GM23338 (cell line): Measurements from ENCODE around the gene TSPAN5. TPM values are rescaled to one million over a fixed set of nuclear protein-coding genes. Genes with fewer than 3 reads are reported as not detected.

Experiments used
- ATAC-seq: fragments of 200-7000 bp; cut with Tn5 transposase; 3 replicates; pipeline ENCODE4 v1.9.1; 2020
- DNase-seq: peaks from one replicate; pipeline ENCODE4 v3.0.0-alpha.2; 2015; ENCODE audit warnings: low spot score
- H2AFZ ChIP-seq: fragments of 200-600 bp; sonication (generic); 2 replicates; pipeline ENCODE4 v1.8.0; 2016; ENCODE audit warnings: antibody characterized with exemption, mild to moderate bottlenecking, moderate library complexity
- H3F3A ChIP-seq: fragments of 200-600 bp; sonication (generic); replicated peaks from 2 replicates; pipeline ENCODE4 v1.8.0; 2017; ENCODE audit warnings: antibody characterized with exemption, mixed run types, low read depth
- H3K27ac ChIP-seq: fragments of 200-600 bp; sonication (generic); 2 replicates; pipeline ENCODE4 v1.6.1; 2016; ENCODE audit warnings: low read depth
- H3K27me3 ChIP-seq: fragments of 200-600 bp; sonication (generic); 2 replicates; pipeline ENCODE4 v1.8.0; 2016; ENCODE audit warnings: mild to moderate bottlenecking, mixed run types, moderate library complexity; ENCODE audit not compliant: insufficient read depth
- H3K36me3 ChIP-seq: fragments of 200-600 bp; sonication (generic); 2 replicates; pipeline ENCODE4 v1.8.0; 2016; ENCODE audit warnings: mild to moderate bottlenecking; ENCODE audit not compliant: insufficient read depth
- H3K4me1 ChIP-seq: fragments of 200-600 bp; sonication (generic); 2 replicates; pipeline ENCODE4 v1.8.0; 2016; ENCODE audit warnings: mild to moderate bottlenecking, moderate library complexity; ENCODE audit not compliant: insufficient read depth
- H3K4me2 ChIP-seq: fragments of 200-600 bp; sonication (generic); 2 replicates; pipeline ENCODE4 v1.7.1; 2017; ENCODE audit warnings: mixed run types
- H3K4me3 ChIP-seq: fragments of 200-600 bp; sonication (generic); 2 replicates; pipeline ENCODE4 v1.6.1; 2016; ENCODE audit warnings: mixed run types
- H3K79me2 ChIP-seq: fragments of 200-600 bp; sonication (generic); replicated peaks from 2 replicates; pipeline ENCODE4 v1.8.0; 2017; ENCODE audit warnings: mild to moderate bottlenecking; ENCODE audit not compliant: insufficient read depth
- H3K9me2 ChIP-seq: fragments of 200-600 bp; sonication (generic); 2 replicates; pipeline ENCODE4 v1.8.0; 2017; ENCODE audit not compliant: insufficient read depth
- H4K20me1 ChIP-seq: fragments of 200-600 bp; sonication (generic); replicated peaks from 2 replicates; pipeline ENCODE4 v1.8.0; 2017; ENCODE audit warnings: mild to moderate bottlenecking; ENCODE audit not compliant: insufficient read depth
- H3K27ac Mint-ChIP-seq: 2 replicates; pipeline ENCODE4 v1.8.0; 2020; ENCODE audit warnings: inconsistent platforms, mild to moderate bottlenecking, moderate library complexity, mixed read lengths
- H3K27me3 Mint-ChIP-seq: 3 replicates; pipeline ENCODE4 v1.8.0; 2022; ENCODE audit warnings: low read depth, mild to moderate bottlenecking, moderate library complexity, mixed read lengths, inconsistent platforms; ENCODE audit not compliant: insufficient read depth, poor library complexity
- H3K36me3 Mint-ChIP-seq: 3 replicates; pipeline ENCODE4 v1.8.0; 2021; ENCODE audit warnings: low read depth, mild to moderate bottlenecking, inconsistent platforms, moderate library complexity, mixed read lengths
- H3K4me1 Mint-ChIP-seq: 3 replicates; pipeline ENCODE4 v1.8.0; 2020; ENCODE audit warnings: mild to moderate bottlenecking, inconsistent platforms, mixed read lengths
- H3K4me3 Mint-ChIP-seq: 3 replicates; pipeline ENCODE4 v1.8.0; 2021; ENCODE audit warnings: moderate library complexity, mild to moderate bottlenecking, inconsistent platforms, mixed read lengths
- H3K9me3 Mint-ChIP-seq: 3 replicates; pipeline ENCODE4 v1.8.0; 2020; ENCODE audit warnings: moderate library complexity, mild to moderate bottlenecking, inconsistent platforms, mixed read lengths
- CREB1 ChIP-seq: fragments of 250-450 bp; sonication (Bioruptor Pico); IDR thresholded peaks from 2 replicates; pipeline ENCODE4 v1.5.0; 2020; ENCODE audit warnings: low read depth, mild to moderate bottlenecking, moderate library complexity
- EZH2 ChIP-seq: fragments of 200-600 bp; sonication (generic); IDR thresholded peaks from one replicate; pipeline ENCODE4 v1.8.0; 2017; ENCODE audit warnings: antibody characterized with exemption, mild to moderate bottlenecking, low read depth; ENCODE audit not compliant: unreplicated experiment
- EZH2phosphoT487 ChIP-seq: fragments of 200-600 bp; sonication (generic); IDR thresholded peaks from one replicate; pipeline ENCODE4 v1.8.1; 2018; ENCODE audit warnings: antibody characterized with exemption; ENCODE audit not compliant: unreplicated experiment
- JUNB ChIP-seq: IDR thresholded peaks from one replicate; pipeline ENCODE4 v1.6.1; 2016; ENCODE audit warnings: antibody characterized with exemption; ENCODE audit not compliant: unreplicated experiment
- NANOG ChIP-seq: IDR thresholded peaks from 2 replicates; pipeline ENCODE4 v1.6.1; 2016; ENCODE audit warnings: antibody characterized with exemption, borderline replicate concordance
- POLR2AphosphoS5 ChIP-seq: IDR thresholded peaks from 2 replicates; pipeline ENCODE4 v1.6.1; 2016; ENCODE audit warnings: antibody characterized with exemption, low read depth
- STAT1 ChIP-seq: IDR thresholded peaks from one replicate; pipeline ENCODE4 v1.6.1; 2016; ENCODE audit warnings: antibody characterized with exemption; ENCODE audit not compliant: unreplicated experiment
- ZNF114 ChIP-seq: fragments of 250-450 bp; sonication (Bioruptor Pico); IDR thresholded peaks from 2 replicates; pipeline ENCODE4 v1.5.0; 2020; ENCODE audit warnings: mild to moderate bottlenecking, moderate library complexity
- ZNF331 ChIP-seq: fragments of 250-450 bp; sonication (Bioruptor Pico); IDR thresholded peaks from 2 replicates; pipeline ENCODE4 v1.5.0; 2020; ENCODE audit warnings: low read depth, mild to moderate bottlenecking, moderate library complexity
- ZNF462 ChIP-seq: fragments of 250-450 bp; sonication (Bioruptor Pico); IDR thresholded peaks from 2 replicates; pipeline ENCODE4 v1.5.0; 2020; ENCODE audit warnings: mild to moderate bottlenecking, moderate library complexity
- polyA plus RNA-seq: library from polyadenylated mRNA; unstranded; fragments of >200 nt; fragmentation: Nextera tagmentation; extraction: Ambion mirVana; gene quantifications from 2 replicates; pipeline ENCODE4 v1.2.1, GENCODE V29; 2016
- total RNA-seq: library from RNA; depleted of rRNA; stranded (reverse); fragments of >200 nt; shearing (Covaris generic); gene quantifications from 2 replicates; pipeline ENCODE4 v1.2.3, GENCODE V29; 2014
- TF ChIP-seq, protein P1 (sequence below): IDR thresholded peaks from 2 replicates; pipeline ENCODE4 v1.6.1; 2016; ENCODE audit warnings: antibody characterized with exemption
- TF ChIP-seq, protein P2 (sequence below): IDR thresholded peaks from one replicate; pipeline ENCODE4 v1.6.1; 2018; ENCODE audit warnings: antibody characterized with exemption; ENCODE audit not compliant: unreplicated experiment
- TF ChIP-seq, protein P3 (sequence below), 2 experiments: fragments of 200-600 bp in 1 of 2; sonication (generic) in 1 of 2; conservative IDR thresholded peaks; 2 replicates each; pipeline versions ENCODE4 v1.5.1 to v1.6.1; 2016 to 2017; ENCODE audit warnings: antibody characterized with exemption in 2 of 2, low read depth in 2 of 2, mild to moderate bottlenecking in 2 of 2, moderate library complexity in 1 of 2

Gene TSPAN5
- total and polyA plus RNA-seq, 2 experiments from 2014 or later = 18.6 to 21.5 TPM

DNA sequence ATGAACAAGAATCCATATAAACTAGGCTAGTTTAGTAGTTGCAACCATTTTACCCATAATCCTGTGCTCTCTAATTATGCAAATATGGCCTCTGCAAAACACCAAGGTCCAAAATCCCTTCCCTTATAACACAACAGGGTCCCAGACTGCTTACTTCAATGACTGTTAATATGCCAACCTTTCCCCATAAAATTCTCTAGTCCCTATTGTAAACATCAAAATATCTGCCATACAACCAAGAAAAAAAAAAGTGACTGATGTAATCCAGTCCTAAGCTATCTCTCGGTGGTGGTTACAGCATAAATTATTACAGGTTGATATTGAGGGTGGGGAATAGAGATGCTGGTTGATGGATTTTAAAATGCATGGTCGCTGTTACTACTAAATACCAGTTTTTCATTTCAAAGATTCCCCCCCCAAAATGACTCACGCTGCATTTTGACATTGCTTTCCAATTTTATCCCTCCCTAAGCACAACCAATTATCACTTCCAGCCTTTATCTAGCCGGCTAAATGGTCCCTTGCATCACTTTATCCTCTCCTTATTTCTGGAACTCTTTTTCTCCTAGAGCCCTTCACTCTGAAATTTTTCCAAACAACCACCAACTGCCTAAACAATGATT lies 44.8 kb downstream of the TSPAN5 start:
- H3K27ac Mint-ChIP-seq = peak overlapping the region; percentile 36; the same call in 1 of the 2 replicates

More for the DNA sequence above, 44.8 kb downstream of the TSPAN5 start:
- Histone ChIP-seq H3K4me3 (no peak overlapping the region), H3K36me3 (no peaks in the 10 kb centered on the region), H3K9me2 (no peaks in the 10 kb centered on the region; the same call in 1 of the 2 replicates), H3K27me3 (no peaks in the 10 kb centered on the region), H3K4me1 (peaks cover 58% of the 10 kb centered on the region), H2AFZ (no peak overlapping the region), H3K79me2 (peaks cover 86% of the 10 kb centered on the region), H3K4me2 (no peak overlapping the region), H3K27ac (peak overlapping the region; percentile 76), H3F3A (0 out of 2 replicates have a peak, but pooled peaks cover 3% of the 10 kb centered on the region), H4K20me1 (no peaks in the 10 kb centered on the region; the same call in 1 of the 2 replicates)
- H3K9me3 Mint-ChIP-seq = no peaks in the 10 kb centered on the region
- DNase-seq = no peak
- H3K36me3 Mint-ChIP-seq = no peaks in the 10 kb centered on the region
- H3K4me3 Mint-ChIP-seq = no peak overlapping the region; the same call in 2 of the 3 replicates
- peaks cover 72% of the 10 kb centered on the region for H3K4me1 Mint-ChIP-seq
- H3K27me3 Mint-ChIP-seq = peaks cover 9% of the 10 kb centered on the region
- TF ChIP-seq EZH2phosphoT487 (no peak), POLR2AphosphoS5 (no peak), CREB1 (CRISPR knock-in tag) (no peak), ZNF114 (CRISPR knock-in tag) (no peak), JUNB (no peak), EZH2 (no peak), ZNF462 (CRISPR knock-in tag) (no peak), STAT1 (no peak), NANOG (no peak), ZNF331 (CRISPR knock-in tag) (no peak)
- TF ChIP-seq, protein P1, sequence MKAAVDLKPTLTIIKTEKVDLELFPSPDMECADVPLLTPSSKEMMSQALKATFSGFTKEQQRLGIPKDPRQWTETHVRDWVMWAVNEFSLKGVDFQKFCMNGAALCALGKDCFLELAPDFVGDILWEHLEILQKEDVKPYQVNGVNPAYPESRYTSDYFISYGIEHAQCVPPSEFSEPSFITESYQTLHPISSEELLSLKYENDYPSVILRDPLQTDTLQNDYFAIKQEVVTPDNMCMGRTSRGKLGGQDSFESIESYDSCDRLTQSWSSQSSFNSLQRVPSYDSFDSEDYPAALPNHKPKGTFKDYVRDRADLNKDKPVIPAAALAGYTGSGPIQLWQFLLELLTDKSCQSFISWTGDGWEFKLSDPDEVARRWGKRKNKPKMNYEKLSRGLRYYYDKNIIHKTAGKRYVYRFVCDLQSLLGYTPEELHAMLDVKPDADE = no peak
- TF ChIP-seq, protein P2, sequence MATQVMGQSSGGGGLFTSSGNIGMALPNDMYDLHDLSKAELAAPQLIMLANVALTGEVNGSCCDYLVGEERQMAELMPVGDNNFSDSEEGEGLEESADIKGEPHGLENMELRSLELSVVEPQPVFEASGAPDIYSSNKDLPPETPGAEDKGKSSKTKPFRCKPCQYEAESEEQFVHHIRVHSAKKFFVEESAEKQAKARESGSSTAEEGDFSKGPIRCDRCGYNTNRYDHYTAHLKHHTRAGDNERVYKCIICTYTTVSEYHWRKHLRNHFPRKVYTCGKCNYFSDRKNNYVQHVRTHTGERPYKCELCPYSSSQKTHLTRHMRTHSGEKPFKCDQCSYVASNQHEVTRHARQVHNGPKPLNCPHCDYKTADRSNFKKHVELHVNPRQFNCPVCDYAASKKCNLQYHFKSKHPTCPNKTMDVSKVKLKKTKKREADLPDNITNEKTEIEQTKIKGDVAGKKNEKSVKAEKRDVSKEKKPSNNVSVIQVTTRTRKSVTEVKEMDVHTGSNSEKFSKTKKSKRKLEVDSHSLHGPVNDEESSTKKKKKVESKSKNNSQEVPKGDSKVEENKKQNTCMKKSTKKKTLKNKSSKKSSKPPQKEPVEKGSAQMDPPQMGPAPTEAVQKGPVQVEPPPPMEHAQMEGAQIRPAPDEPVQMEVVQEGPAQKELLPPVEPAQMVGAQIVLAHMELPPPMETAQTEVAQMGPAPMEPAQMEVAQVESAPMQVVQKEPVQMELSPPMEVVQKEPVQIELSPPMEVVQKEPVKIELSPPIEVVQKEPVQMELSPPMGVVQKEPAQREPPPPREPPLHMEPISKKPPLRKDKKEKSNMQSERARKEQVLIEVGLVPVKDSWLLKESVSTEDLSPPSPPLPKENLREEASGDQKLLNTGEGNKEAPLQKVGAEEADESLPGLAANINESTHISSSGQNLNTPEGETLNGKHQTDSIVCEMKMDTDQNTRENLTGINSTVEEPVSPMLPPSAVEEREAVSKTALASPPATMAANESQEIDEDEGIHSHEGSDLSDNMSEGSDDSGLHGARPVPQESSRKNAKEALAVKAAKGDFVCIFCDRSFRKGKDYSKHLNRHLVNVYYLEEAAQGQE = no peak
- TF ChIP-seq, protein P3, sequence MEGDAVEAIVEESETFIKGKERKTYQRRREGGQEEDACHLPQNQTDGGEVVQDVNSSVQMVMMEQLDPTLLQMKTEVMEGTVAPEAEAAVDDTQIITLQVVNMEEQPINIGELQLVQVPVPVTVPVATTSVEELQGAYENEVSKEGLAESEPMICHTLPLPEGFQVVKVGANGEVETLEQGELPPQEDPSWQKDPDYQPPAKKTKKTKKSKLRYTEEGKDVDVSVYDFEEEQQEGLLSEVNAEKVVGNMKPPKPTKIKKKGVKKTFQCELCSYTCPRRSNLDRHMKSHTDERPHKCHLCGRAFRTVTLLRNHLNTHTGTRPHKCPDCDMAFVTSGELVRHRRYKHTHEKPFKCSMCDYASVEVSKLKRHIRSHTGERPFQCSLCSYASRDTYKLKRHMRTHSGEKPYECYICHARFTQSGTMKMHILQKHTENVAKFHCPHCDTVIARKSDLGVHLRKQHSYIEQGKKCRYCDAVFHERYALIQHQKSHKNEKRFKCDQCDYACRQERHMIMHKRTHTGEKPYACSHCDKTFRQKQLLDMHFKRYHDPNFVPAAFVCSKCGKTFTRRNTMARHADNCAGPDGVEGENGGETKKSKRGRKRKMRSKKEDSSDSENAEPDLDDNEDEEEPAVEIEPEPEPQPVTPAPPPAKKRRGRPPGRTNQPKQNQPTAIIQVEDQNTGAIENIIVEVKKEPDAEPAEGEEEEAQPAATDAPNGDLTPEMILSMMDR (conservative IDR thresholded peaks at IDR 0.05; ENCODE audit: low read depth in 2 of 2) = no peak
- no peak for ATAC-seq
